H54 (cell line): Measurements from ENCODE around the gene DCPS.
A peak's percentile ranks its signal among the peaks of the same experiment; 100 is the strongest.
"Not testable (repeated sequence)": the region's sequence is repeated elsewhere in the genome, so short reads cannot be mapped to it uniquely, and the experiment has no call there.

Source experiments
- DNase-seq: peaks from one replicate; pipeline ENCODE4 v3.0.0; 2011; ENCODE audit warnings: low spot score, mixed read lengths; ENCODE audit not compliant: insufficient read length
- FAIRE-seq: peaks from 3 replicates; lab custom pipeline; 2011; peaks lifted over from hg19 to GRCh38; lab: Jason Lieb, UNC
- POLR2A ChIP-seq: IDR thresholded peaks from 2 replicates; pipeline ENCODE4 v1.6.1; 2011; ENCODE audit warnings: low read depth, mild to moderate bottlenecking, low read length

DCPS gene

DNA sequence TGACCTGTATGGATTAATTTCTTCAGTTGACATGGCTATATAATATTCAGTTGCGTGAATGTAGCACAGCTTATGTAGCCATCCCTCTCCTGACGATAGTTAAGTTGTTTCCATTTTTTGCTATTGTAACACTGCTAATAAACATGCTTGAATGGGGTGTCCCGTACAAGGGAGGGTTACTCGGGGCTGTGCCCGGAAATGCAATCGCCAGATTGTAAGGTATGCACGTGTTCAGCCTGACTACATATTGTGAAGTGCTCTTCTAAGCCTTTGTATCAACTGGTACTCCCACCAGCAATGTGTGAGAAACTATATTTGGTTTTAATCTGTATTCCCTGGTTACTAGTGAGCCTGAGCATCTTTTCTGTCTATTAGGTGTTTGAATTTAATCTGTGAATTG, 67.7 kb downstream of the DCPS start:
- no peak for DNase-seq
- TF ChIP-seq POLR2A, result no peak
- FAIRE-seq, result no peak

DNA sequence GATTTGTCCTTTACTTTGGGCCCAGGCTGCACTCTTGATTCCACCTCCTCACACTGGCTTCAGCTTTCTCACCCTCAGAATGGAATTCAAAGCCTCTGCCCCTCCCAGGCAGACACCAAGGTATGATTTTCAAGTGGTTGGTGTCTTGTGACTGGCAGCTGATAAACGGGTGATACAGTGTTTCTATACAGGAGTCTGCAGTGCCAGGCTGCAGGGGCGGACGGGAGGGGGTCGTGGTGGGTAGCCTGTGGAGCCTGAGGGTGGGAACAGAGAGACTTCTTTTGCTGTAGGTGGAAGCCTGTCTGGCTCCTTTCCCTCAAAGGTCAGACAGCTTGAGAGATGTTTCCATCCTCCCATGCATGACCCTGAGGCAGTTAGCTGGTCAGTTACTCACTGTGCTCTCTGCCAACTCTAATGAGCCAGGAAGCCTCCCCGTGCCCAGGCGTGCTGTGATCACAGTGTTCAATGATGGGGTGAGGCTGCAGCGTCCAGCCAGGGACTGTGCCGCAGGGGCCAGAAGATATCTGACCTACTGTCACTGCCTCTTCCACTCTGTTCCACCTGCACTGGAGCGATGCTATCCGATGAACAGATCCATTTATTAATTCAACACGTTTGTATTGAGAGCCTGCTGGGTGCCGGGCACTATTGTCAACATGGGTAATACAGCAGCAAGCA, 69.7 kb downstream of the DCPS start:
- not testable (repeated sequence) for DNase-seq
- peak; percentile 99 for FAIRE-seq

GRCh38 chr11:126374562-126375300, 70.9 kb downstream of the DCPS start:
- FAIRE-seq, result not testable (repeated sequence)

DNA sequence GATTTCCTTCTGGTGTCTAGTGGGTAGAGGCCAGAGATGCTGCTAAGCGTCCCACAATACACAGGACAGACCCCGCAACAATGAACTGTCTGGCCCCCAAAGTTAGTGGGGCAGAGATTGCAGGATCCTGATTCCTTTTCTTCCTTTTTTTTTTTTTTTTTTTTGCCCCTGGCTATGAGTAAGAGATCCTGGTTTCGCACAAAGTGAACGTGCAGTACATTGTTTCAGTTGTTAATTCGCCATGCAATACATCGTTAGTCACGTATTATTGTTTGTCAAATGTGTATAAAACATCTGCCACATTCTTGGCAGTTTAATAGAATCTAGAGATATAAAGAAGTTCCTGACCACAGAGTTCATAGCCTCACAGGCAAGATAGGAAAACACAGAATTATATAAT, 71.9 kb downstream of the DCPS start:
- FAIRE-seq, result no peak
- no peak for TF ChIP-seq POLR2A

More at GRCh38 chr11:126374562-126375300, 70.9 kb downstream of the DCPS start:
- DNase-seq, result not testable (repeated sequence)

DNA sequence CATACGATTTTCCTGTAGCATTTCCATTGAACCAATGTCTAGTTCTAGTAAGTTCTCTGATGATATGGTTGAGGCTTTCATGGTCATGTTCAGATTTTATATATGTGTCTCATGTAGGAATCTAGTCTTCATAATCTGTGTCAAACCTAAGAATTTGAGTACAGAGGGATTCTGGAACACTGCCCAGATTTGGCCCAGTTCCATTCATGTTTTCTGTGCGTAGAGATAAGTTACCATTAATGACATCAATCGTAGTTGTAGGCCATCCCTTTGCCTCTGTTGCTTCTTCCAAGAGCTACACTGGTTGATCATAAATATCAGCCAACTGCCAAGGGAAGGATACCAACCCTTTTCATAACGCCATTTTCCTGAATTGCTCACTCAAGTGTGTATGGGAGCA, 74.9 kb downstream of the DCPS start:
- no peak for TF ChIP-seq POLR2A
- no peak for DNase-seq
- FAIRE-seq, result no peak

More for the DNA sequence above, 71.9 kb downstream of the DCPS start:
- no peak for DNase-seq

GRCh38 chr11:126380909-126381308, 77.0 kb downstream of the DCPS start:
- TF ChIP-seq POLR2A, result no peak
- DNase-seq (no peak), FAIRE-seq (no peak)

- FAIRE-seq, DNase-seq: not testable (repeated sequence)
Measured at GRCh38 chr11:126381960-126382359, 78.1 kb downstream of the DCPS start.

- DNase-seq, FAIRE-seq: not testable (repeated sequence)
Measured at GRCh38 chr11:126382641-126383040, 78.8 kb downstream of the DCPS start.

- no peak for FAIRE-seq
- no peak for TF ChIP-seq POLR2A
- no peak for DNase-seq
Measured at GRCh38 chr11:126383339-126384335, 79.8 kb downstream of the DCPS start.

- FAIRE-seq (no peak), DNase-seq (no peak)
- no peak for TF ChIP-seq POLR2A
Measured at GRCh38 chr11:126384449-126385070, 80.7 kb downstream of the DCPS start.

- DNase-seq, result no peak
- no peak for FAIRE-seq
- no peak for TF ChIP-seq POLR2A
Measured at GRCh38 chr11:126385991-126386728, 82.3 kb downstream of the DCPS start.

GRCh38 chr11:126386729-126387071, 82.8 kb downstream of the DCPS start:
- not testable (repeated sequence) for DNase-seq, FAIRE-seq

- DNase-seq, result no peak
- FAIRE-seq, result no peak
- TF ChIP-seq POLR2A, result no peak
Measured at GRCh38 chr11:126387857-126388256, 84.0 kb downstream of the DCPS start.
